Keratinocyte (primary cell): ENCODE measurements around the gene F5. TPM values are rescaled to one million over a fixed set of nuclear protein-coding genes. Genes with fewer than 3 reads are reported as not detected.

Experiments
- DNase-seq: peaks from one replicate; pipeline ENCODE4 v3.0.0-alpha.2; 2011; ENCODE audit warnings: low read depth, missing footprints, low spot score
- FAIRE-seq: peaks from 2 replicates; lab custom pipeline; 2011; peaks lifted over from hg19 to GRCh38; lab: Jason Lieb, UNC
- H2AFZ ChIP-seq: 2 replicates; pipeline ENCODE4 v1.6.0; 2012; ENCODE audit warnings: low read length, control low read depth, inconsistent platforms; ENCODE audit not compliant: control insufficient read depth
- H3K27ac ChIP-seq: 2 replicates; pipeline ENCODE4 v1.5.1; 2011; ENCODE audit warnings: low read length; ENCODE audit not compliant: control insufficient read depth, insufficient read depth
- H3K27me3 ChIP-seq: 3 replicates; pipeline ENCODE4 v1.6.0; 2011; ENCODE audit warnings: low read length; ENCODE audit not compliant: control insufficient read depth, insufficient read depth; ENCODE audit errors: extremely low read depth
- H3K36me3 ChIP-seq, 2 experiments: 2 replicates in 1 of 2; 3 replicates in 1 of 2; pipeline ENCODE4 v1.5.1; 2011; ENCODE audit warnings: low read length in 2 of 2, mild to moderate bottlenecking in 1 of 2; ENCODE audit not compliant: control insufficient read depth in 2 of 2, insufficient read depth in 2 of 2; ENCODE audit errors: extremely low read depth in 1 of 2
- H3K4me1 ChIP-seq: 3 replicates; pipeline ENCODE4 v1.5.1; 2011; ENCODE audit warnings: low read length; ENCODE audit not compliant: control insufficient read depth, insufficient read depth; ENCODE audit errors: extremely low read depth
- H3K4me2 ChIP-seq: 3 replicates; pipeline ENCODE4 v1.6.0; 2011; ENCODE audit warnings: low read depth, low read length; ENCODE audit not compliant: control insufficient read depth, insufficient read depth; ENCODE audit errors: extremely low read depth
- H3K4me3 ChIP-seq, 3 experiments: fragments of 200-600 bp in 1 of 3; sonication (generic) in 1 of 3; 2 replicates in 2 of 3; 3 replicates in 1 of 3; pipeline ENCODE4 v1.5.1; 2011 to 2016; ENCODE audit warnings: low read length in 3 of 3, mild to moderate bottlenecking in 3 of 3, control low read depth in 2 of 3, inconsistent platforms in 1 of 3, low read depth in 1 of 3, mixed read lengths in 1 of 3, mixed run types in 1 of 3, moderate library complexity in 1 of 3; ENCODE audit not compliant: control insufficient read depth in 2 of 3, insufficient read depth in 2 of 3; ENCODE audit errors: extremely low read depth in 1 of 3
- H3K79me2 ChIP-seq: 2 replicates; pipeline ENCODE4 v1.6.0; 2012; ENCODE audit warnings: low read length; ENCODE audit not compliant: control insufficient read depth, insufficient read depth
- H3K9ac ChIP-seq: 3 replicates; pipeline ENCODE4 v1.6.0; 2011; ENCODE audit warnings: low read length; ENCODE audit not compliant: control insufficient read depth, insufficient read depth; ENCODE audit errors: extremely low read depth
- H3K9me1 ChIP-seq: 3 replicates; pipeline ENCODE4 v1.6.0; 2011; ENCODE audit warnings: low read length; ENCODE audit not compliant: control insufficient read depth, insufficient read depth; ENCODE audit errors: extremely low read depth
- H3K9me3 ChIP-seq: 2 replicates; pipeline ENCODE4 v1.5.1; 2012; ENCODE audit warnings: low read depth, low read length; ENCODE audit not compliant: control insufficient read depth
- H4K20me1 ChIP-seq: 3 replicates; pipeline ENCODE4 v1.6.0; 2011; ENCODE audit warnings: low read length; ENCODE audit not compliant: control insufficient read depth, insufficient read depth; ENCODE audit errors: extremely low read depth
- EZH2 ChIP-seq: IDR thresholded peaks from one replicate; pipeline ENCODE4 v1.6.1; 2012; ENCODE audit warnings: inconsistent platforms, mild to moderate bottlenecking, low read length, moderate library complexity
- dilution Hi-C: fragments of 300-500 bp; cut with MboI; formaldehyde crosslinking; loops from one replicate; pipeline ENCODE4 v1.7.0; 2020; ENCODE audit warnings: low sequenced_read_pairs; ENCODE audit not compliant: extremely low pct_ligation_motif_present
- polyA plus RNA-seq, 5 experiments: library from polyadenylated mRNA; depleted of rRNA in 3 of 5; stranded (reverse) in 3 of 5; stranded (forward) in 1 of 5; unstranded in 1 of 5; fragments of >200 nt; gene quantifications; 1 replicate in 1 of 5; 2 replicates in 3 of 5; 3 replicates in 1 of 5; pipeline versions ENCODE4 v1.2.1 to v1.2.3, GENCODE V29; 2011 to 2012; ENCODE audit warnings: missing spikeins in 2 of 5, low read depth in 1 of 5, low replicate concordance in 1 of 5
- TF ChIP-seq, protein P1 (sequence below), 3 experiments: IDR thresholded peaks in 1 of 3; conservative IDR thresholded peaks in 1 of 3; optimal IDR thresholded peaks in 1 of 3; 2 replicates in 2 of 3; 3 replicates in 1 of 3; pipeline versions ENCODE3 to v1.5.1; 2011; ENCODE audit warnings: low read length in 3 of 3, mild to moderate bottlenecking in 3 of 3, moderate library complexity in 2 of 3, control low read depth in 1 of 3, inconsistent platforms in 1 of 3; ENCODE audit not compliant: insufficient read depth in 2 of 3; ENCODE audit errors: extremely low read depth in 1 of 3

Gene F5
- polyA plus RNA-seq, 1 donor (not counting 4 experiments of a cell fraction or from before 2014, with no cell fraction given): 0.01 TPM

DNA sequence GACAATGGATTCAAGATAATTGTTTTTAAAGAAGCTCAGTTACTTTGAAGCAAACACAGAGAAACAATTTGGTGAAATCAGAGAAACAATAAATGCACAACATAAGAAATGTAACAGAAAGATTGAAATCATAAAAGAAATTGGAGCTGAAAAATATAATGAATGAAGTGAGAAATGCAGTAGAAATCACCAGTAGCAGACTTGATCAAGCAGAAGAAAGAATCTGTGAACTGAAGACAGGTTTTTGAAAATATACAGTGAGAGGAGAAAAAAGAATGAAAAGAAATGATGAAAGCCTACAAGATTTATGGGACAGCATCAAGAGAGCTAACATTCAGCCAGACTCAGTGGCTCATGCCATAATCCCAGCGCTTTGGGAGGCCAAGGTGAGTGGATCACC lies 47.9 kb upstream of the F5 start:
- Histone ChIP-seq H3K4me1 (no peaks in the 10 kb centered on the region), H3K9me3 (no peaks in the 10 kb centered on the region), H4K20me1 (no peaks in the 10 kb centered on the region), H3K9ac (no peak overlapping the region), H3K27me3 (no peaks in the 10 kb centered on the region), H3K79me2 (no peaks in the 10 kb centered on the region), H3K4me3 (no peak overlapping the region), H3K27ac (no peak overlapping the region), H2AFZ (no peak overlapping the region), H3K4me2 (no peak overlapping the region), H3K9me1 (no peaks in the 10 kb centered on the region), H3K36me3 (no peaks in the 10 kb centered on the region)
- TF ChIP-seq, protein P1, sequence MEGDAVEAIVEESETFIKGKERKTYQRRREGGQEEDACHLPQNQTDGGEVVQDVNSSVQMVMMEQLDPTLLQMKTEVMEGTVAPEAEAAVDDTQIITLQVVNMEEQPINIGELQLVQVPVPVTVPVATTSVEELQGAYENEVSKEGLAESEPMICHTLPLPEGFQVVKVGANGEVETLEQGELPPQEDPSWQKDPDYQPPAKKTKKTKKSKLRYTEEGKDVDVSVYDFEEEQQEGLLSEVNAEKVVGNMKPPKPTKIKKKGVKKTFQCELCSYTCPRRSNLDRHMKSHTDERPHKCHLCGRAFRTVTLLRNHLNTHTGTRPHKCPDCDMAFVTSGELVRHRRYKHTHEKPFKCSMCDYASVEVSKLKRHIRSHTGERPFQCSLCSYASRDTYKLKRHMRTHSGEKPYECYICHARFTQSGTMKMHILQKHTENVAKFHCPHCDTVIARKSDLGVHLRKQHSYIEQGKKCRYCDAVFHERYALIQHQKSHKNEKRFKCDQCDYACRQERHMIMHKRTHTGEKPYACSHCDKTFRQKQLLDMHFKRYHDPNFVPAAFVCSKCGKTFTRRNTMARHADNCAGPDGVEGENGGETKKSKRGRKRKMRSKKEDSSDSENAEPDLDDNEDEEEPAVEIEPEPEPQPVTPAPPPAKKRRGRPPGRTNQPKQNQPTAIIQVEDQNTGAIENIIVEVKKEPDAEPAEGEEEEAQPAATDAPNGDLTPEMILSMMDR (optimal IDR thresholded peaks at IDR 0.05 in 1 of 3, IDR thresholded peaks at IDR 0.05 in 1 of 3, conservative IDR thresholded peaks at IDR 0.05 in 1 of 3; ENCODE audit: extremely low read depth in 1 of 3, insufficient read depth in 2 of 3, low read length in 3 of 3): no peak
- TF ChIP-seq EZH2: no peak
- DNase-seq: no peak
- dilution Hi-C loops: no loop called here
- FAIRE-seq: no peak

DNA sequence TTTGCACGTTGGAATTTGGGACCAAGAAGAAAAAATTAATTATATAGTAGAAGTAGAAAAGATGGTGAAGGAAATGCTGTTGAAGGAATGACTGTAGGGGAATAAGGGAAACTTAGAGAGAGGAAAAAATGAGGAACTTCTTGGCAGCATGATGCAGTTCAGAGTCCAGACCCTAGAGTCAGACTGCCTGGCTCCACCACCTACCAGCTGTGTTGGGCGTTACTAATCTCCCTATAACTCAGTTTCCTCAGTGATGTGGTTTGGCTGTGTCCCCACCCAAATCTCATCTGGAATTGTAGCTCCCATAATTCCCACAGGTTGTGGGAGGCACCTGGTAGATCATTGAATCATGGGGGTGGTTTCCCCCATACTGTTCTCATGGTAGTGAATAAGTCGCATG lies 45.0 kb upstream of the F5 start:
- H3K9me1 ChIP-seq: no peaks in the 10 kb centered on the region
- dilution Hi-C loops: no loop called here
- no peak overlapping the region for H2AFZ ChIP-seq
- FAIRE-seq: no peak
- H3K4me3 ChIP-seq: no peak overlapping the region
- H4K20me1 ChIP-seq: no peaks in the 10 kb centered on the region
- no peaks in the 10 kb centered on the region for H3K36me3 ChIP-seq
- H3K27me3 ChIP-seq: no peaks in the 10 kb centered on the region
- no peak overlapping the region for H3K27ac ChIP-seq
- no peak overlapping the region for H3K9ac ChIP-seq
- H3K4me1 ChIP-seq: no peaks in the 10 kb centered on the region
- H3K9me3 ChIP-seq: no peaks in the 10 kb centered on the region
- no peak for DNase-seq
- TF ChIP-seq EZH2: no peak
- TF ChIP-seq, protein P1 (optimal IDR thresholded peaks at IDR 0.05 in 1 of 3, IDR thresholded peaks at IDR 0.05 in 1 of 3, conservative IDR thresholded peaks at IDR 0.05 in 1 of 3; ENCODE audit: extremely low read depth in 1 of 3, insufficient read depth in 2 of 3, low read length in 3 of 3): no peak
- H3K79me2 ChIP-seq: no peaks in the 10 kb centered on the region
- no peak overlapping the region for H3K4me2 ChIP-seq
